ENCODE data around the gene AKAP8.

The AKAP8 gene

DNA sequence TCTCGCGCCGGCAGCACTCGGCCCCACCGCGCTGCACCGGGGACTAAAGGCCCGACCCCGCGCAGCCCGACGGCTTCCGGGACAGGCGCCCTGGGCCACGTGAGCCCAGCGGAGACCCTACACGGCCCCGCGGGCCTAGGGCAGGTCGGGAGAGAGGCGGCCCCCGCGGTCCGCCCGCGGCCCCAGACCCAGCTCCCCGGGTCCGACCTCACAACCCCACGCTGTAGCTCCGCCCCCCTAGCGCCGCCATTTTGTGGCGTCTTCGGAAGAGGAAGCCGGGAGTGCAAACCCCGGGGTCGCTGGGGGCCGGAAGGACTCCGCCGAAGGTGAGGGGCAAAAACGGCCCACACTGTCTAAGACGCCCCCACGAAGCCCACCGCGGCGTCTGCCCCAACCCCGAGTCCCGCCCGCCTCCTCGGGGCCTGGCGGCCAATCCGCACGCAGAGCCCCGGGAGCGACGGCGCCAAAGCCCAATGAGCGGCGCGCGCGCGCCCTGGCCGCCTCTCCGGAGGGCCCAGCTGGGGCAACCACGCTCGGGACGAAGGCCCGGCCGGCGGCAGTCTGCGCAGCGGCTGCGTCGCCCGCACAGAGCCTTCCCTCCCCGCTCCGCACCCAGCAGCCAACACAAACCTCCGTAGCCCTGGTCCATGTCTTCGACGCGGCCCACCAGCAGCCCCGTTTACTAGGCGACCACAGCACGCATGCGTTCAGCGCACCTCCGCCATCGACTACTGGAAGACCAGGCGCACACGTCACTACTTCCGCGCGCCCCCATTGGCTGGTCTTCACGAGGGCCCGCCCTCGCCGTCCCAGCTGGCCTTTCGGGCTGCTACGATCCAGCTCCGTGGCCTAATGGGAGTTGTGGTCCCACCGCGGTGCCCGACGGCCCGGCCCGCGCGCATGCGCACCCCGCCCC is at the start of gene AKAP8:
Gene AKAP8 (minus strand): TSS at position 705 of the 916 bp plus-strand sequence. CDS start 56 bp downstream, at position 649.
- H3K27ac Mint-ChIP-seq = peak within 1 kb of the TSS; percentile 100
- H3K36me3 Mint-ChIP-seq = peaks cover 11 to 35% of the 10 kb centered on the region in 2 donors
- peak; percentile 89 to 92 for ATAC-seq (replicated peaks)

DNA sequence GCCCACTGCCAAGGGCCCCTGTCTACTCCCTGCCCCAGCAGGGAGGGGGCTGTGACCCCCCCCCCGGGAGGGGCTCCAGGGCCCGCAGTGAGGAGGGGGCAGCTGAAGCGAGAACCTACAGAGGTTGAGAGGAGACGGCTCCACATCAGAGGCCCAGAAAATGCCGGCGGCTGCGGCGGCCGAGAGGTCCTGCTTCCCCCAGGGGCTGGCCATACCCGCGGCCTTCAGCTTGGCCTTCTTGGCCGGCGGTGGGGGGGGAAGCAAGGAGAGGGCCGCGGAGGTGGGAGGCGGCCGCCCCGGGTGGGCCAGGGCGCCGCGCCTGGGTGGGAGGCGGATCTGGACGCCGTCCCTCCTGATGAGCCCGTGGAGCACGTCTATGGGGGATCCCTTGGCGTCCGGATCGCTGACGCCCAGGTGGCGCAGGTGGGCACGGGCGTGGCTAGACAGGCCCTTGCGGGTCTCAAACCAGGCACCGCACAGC is 48.4 kb upstream of the AKAP8 start:
- H3K4me3 Mint-ChIP-seq = no peak overlapping the region
- H3K36me3 Mint-ChIP-seq = peaks cover 37 to 50% of the 10 kb centered on the region in 2 donors
- DNase-seq (no peak), ATAC-seq (replicated peaks) (no peak)
- H3K27me3 Mint-ChIP-seq = no peaks in the 10 kb centered on the region
- H3K27ac Mint-ChIP-seq = no peak overlapping the region
- H3K4me1 Mint-ChIP-seq = peaks cover 16 to 39% of the 10 kb centered on the region in 2 donors
- H3K9me3 Mint-ChIP-seq = peaks cover 2 to 3% of the 10 kb centered on the region in 2 donors

More for the DNA sequence above, at the start of gene AKAP8:
- H3K4me3 Mint-ChIP-seq = peak within 1 kb of the TSS; percentile 91 to 99
- peak; percentile 98 for DNase-seq
- H3K9me3 Mint-ChIP-seq = no peaks in the 10 kb centered on the region
- peaks cover 32 to 44% of the 10 kb centered on the region in 2 donors for H3K4me1 Mint-ChIP-seq
- no peaks in the 10 kb centered on the region for H3K27me3 Mint-ChIP-seq

DNA sequence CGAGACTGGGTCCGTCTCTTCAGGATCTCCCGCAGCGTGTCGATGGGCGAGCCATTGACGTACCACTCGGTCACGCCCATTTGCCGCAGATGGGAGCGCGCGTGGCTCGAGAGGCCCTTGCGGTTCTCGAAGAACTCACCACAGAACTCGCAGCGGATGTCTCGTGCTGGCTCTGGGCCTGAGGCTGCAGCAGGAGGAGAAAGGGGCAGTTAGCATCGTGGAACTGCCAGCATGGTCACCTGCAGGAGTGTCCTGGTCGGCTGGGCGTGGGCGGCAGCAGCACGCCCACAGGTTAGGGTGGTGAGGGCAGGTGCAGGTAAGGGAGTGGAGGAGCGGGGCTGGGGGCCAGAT is 47.7 kb upstream of the AKAP8 start:
- Mint-ChIP-seq H3K27ac (no peak overlapping the region), H3K36me3 (peaks cover 44 to 57% of the 10 kb centered on the region in 2 donors)
- no peak for DNase-seq

DNA sequence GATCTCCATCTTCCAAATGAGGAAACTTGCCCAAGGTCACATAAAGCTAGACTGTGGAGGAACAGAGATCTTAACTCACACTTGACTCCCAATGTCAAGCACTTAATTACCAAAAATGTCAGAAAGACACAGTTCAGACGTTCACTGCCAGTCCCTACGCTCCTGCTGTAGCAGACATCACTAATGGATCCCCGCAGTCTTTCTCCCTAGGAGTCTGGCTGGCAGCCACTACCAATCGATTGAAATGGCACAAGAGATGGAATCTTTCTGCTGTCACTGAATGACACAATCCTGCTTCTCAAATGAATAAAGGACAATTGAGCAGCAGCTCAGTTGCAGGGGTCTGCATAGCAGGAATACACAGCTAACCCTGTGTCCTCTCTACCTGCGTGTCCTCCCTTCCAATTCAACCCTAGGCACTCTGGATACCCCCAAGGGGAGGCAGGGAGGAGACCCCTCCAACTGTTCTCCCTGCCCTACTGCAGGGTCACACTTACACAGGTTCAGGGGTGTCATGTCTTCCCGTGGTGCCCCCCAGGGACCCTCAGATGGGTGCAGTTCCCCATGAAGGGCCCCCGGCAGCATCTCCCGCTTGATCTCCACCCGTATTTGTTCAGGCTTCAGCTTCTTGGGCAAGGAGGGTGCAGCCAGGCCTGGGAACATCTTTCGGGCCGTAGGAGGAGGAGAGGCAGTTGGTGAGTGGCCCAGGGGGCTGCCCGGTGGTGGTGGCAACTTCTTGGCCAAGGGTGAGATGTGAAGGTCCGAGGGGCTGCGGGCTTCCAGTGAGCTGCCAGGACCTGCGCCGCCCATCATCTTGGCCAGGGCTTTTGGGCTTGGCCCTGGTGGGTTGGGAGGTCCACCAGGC is 47.1 kb upstream of the AKAP8 start:
- ATAC-seq (replicated peaks) (no peak), DNase-seq (no peak)
- Mint-ChIP-seq H3K9me3 (peaks cover 2 to 3% of the 10 kb centered on the region in 2 donors), H3K27me3 (no peaks in the 10 kb centered on the region), H3K36me3 (peaks cover 43 to 58% of the 10 kb centered on the region in 2 donors), H3K27ac (peak overlapping the region; percentile 51), H3K4me3 (no peak overlapping the region), H3K4me1 (peaks cover 15 to 33% of the 10 kb centered on the region in 2 donors)

More for the DNA sequence above, 47.7 kb upstream of the AKAP8 start:
- no peak for ATAC-seq (replicated peaks)
- peaks cover 16 to 37% of the 10 kb centered on the region in 2 donors for H3K4me1 Mint-ChIP-seq
- H3K4me3 Mint-ChIP-seq = no peak overlapping the region
- H3K9me3 Mint-ChIP-seq = peaks cover 2 to 3% of the 10 kb centered on the region in 2 donors
- H3K27me3 Mint-ChIP-seq = no peaks in the 10 kb centered on the region

DNA sequence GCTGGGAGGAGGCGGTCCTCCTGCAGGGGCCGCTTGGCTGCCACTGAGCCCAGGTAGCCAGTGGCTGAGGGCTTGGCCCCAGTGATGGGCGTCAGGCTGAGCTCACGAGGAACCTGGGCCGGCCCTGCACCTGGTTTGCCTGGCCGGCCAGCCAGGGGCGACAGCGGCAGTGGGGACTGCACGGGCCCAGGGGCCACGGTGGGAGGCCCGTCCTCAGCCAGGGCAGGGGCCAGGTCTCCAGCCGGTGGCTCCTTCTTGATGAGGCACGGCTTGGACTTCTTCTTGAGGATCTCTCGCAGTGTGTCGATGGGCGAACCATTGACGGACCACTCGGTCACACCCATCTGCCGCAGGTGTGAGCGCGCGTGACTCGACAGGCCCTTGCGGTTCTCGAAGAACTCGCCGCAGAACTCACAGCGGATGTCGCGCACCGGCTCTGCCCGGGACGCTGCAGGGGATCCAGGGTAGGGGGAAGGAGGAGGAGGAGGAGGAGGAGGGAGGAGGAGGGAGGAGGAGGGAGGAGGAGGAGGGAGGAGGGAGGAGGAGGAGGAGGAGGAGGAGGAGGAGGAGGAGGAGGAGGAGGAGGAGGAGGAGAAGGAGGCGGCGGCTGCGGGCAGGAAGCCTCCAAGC is 45.8 kb upstream of the AKAP8 start:
- no peaks in the 10 kb centered on the region for H3K27me3 Mint-ChIP-seq

DNA sequence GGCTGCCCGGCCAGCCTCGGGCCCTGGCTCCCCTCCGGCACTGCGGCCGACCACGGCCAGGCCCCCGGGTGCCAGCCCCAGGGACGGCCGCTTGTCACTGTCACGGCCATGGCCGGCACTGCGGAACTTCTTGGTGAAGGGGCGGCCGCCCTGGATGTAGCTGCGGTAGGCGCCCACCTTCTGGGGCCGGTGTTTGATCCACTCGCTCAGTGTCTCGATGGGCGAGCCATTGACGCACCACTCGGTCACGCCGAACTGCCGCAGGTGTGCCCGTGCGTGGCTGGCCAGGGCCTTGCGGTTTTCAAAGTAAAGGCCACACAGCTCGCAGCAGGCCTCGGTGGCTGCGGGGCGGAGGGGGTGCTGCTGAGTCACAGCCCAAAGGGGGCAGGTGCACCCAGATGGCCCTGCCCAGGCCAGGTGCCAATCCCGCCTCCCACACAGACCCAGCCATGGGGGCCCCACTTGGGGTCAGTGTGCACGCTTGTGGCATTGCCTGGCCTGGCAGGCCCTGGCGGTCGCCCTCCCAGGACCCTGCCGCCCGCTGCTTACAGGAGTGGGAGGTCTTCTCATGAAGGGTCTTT is 45.2 kb upstream of the AKAP8 start:
- H3K4me3 Mint-ChIP-seq = no peak overlapping the region

More for the DNA sequence above, 45.8 kb upstream of the AKAP8 start:
- Mint-ChIP-seq H3K27ac (no peak overlapping the region), H3K4me1 (peaks cover 6 to 20% of the 10 kb centered on the region in 2 donors), H3K4me3 (no peak overlapping the region), H3K36me3 (peaks cover 41 to 53% of the 10 kb centered on the region in 2 donors), H3K9me3 (peaks cover 2 to 3% of the 10 kb centered on the region in 2 donors)
- DNase-seq (no peak), ATAC-seq (replicated peaks) (no peak)

DNA sequence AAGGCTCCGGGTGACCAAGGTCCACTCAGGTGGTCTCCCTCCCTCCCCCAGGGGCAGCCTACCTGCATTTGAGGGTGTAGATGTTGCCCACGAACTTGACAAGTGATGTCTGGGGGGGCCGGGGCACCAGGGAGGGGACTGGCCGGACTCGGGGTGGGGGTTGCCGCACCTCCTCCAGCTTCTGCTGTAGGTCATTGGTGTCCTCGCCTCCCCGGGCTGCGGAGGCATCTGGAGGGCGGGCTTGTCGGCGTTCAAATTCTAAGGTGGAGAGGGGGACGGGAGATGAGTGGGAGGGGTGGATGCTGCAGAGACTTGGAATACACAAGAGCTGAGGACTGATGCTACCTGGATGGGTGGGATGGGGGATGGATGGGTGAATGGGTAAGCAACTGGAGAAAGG is 44.5 kb upstream of the AKAP8 start:
- Mint-ChIP-seq H3K36me3 (peaks cover 41 to 55% of the 10 kb centered on the region in 2 donors), H3K27me3 (no peaks in the 10 kb centered on the region), H3K27ac (no peak overlapping the region), H3K4me3 (no peak overlapping the region), H3K9me3 (peaks cover 2 to 3% of the 10 kb centered on the region in 2 donors), H3K4me1 (peaks cover 9 to 20% of the 10 kb centered on the region in 2 donors)
- DNase-seq = no peak
- no peak for ATAC-seq (replicated peaks)

More for the DNA sequence above, 45.2 kb upstream of the AKAP8 start:
- H3K27ac Mint-ChIP-seq = no peak overlapping the region
- H3K27me3 Mint-ChIP-seq = no peaks in the 10 kb centered on the region
- peaks cover 2 to 3% of the 10 kb centered on the region in 2 donors for H3K9me3 Mint-ChIP-seq
- peaks cover 41 to 54% of the 10 kb centered on the region in 2 donors for H3K36me3 Mint-ChIP-seq
- DNase-seq (no peak), ATAC-seq (replicated peaks) (no peak)
- H3K4me1 Mint-ChIP-seq = peaks cover 6 to 18% of the 10 kb centered on the region in 2 donors

DNA sequence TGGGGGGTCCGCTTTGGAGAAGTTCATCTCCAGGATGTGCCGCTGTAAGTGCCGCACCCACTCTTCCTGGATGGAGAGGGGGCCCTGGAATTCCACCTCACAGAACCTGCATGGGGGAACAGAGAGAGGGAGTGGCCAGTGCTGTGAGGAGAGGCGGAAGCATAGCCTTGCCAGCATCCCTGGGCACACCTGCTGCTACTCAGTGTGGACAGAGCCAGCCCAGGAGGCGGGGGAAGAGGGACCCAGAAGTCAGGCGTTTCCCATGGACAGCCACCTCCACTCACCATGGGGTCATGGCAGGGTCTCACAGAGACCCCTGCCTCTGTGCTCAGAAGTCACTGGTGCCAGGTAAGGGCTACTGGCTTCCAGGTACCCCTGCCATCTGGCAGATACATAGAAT is 43.5 kb upstream of the AKAP8 start:
- H3K36me3 Mint-ChIP-seq = peaks cover 46 to 58% of the 10 kb centered on the region in 2 donors
- no peaks in the 10 kb centered on the region for H3K27me3 Mint-ChIP-seq
- no peak overlapping the region for H3K4me3 Mint-ChIP-seq
- peaks cover 2 to 3% of the 10 kb centered on the region in 2 donors for H3K9me3 Mint-ChIP-seq
- ATAC-seq (replicated peaks) (no peak), DNase-seq (no peak)
- peaks cover 9 to 16% of the 10 kb centered on the region in 2 donors for H3K4me1 Mint-ChIP-seq
- H3K27ac Mint-ChIP-seq = no peak overlapping the region

DNA sequence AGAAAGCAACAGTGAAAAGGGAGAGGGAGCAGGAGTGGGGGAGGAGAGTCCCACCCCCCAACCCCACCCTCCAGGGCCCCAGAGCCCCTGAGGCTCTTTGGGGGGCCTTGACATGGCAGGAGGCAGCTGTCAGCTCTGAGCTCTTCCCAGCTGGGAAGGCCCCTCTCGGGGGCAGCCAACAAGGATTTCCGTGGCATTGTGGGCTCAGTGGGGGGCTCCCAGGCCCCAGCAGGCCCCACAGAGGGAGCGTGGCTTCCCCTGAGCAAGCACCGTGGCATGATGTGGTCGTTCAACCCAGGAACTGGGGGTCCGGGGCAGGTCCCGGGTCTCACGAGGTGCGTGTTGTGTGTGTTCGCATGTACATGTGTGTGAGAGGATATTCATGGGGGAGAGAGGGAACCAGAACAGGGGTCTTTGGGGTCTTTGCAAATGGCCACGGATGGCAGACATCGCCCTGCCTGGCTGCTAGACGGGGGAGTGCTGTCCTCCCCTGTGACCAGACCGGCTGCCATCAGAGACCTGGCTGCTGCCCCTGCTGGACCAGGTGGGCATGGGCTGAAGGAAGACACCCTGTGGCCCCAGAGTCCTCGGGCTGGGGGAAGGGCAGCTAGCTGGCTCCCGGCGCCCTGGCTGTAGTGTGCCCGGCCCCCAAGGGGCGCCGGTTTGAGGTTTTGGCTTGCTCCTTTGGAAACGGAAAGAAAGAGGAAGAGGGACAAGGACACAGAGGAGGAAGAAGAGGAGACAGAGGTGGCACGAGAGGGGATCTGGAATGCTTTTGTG is 42.9 kb upstream of the AKAP8 start:
- Mint-ChIP-seq H3K4me3 (no peak overlapping the region), H3K9me3 (peaks cover 2 to 3% of the 10 kb centered on the region in 2 donors), H3K36me3 (peaks cover 44 to 53% of the 10 kb centered on the region in 2 donors), H3K27ac (no peak overlapping the region), H3K27me3 (no peaks in the 10 kb centered on the region), H3K4me1 (peaks cover 12 to 16% of the 10 kb centered on the region in 2 donors)
- DNase-seq = no peak
- no peak for ATAC-seq (replicated peaks)

DNA sequence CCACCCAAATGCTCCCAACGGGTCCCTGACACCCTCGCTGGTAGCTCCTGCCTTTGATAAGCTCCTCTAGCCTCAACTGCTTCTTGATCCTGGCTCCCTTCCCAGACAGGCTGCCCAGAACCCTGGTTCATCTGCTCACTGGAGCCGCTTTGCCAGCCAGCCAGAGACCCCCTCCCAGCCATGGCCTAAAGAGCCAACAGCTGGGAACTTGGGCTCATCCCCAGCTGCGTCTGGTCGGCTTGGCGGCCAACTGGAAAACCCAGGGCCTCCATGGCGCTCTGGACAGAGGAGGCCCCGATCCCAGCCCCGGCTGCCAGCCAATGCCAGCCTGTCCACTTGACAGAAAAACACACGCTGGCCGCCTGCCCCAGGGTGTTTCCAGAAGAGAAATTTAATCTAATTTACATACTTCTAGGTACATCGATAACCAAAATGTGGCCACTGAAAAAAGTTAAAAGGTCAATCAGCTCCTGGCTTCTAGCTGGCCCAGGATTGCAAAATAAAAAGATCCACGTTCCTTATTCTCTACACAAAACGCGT is 42.2 kb upstream of the AKAP8 start:
- Mint-ChIP-seq H3K4me1 (peaks cover 15 to 20% of the 10 kb centered on the region in 2 donors), H3K36me3 (peaks cover 39 to 46% of the 10 kb centered on the region in 2 donors), H3K4me3 (no peak overlapping the region), H3K27me3 (no peaks in the 10 kb centered on the region), H3K9me3 (peaks cover 2 to 3% of the 10 kb centered on the region in 2 donors), H3K27ac (no peak overlapping the region)
- ATAC-seq (replicated peaks) (no peak), DNase-seq (no peak)

DNA sequence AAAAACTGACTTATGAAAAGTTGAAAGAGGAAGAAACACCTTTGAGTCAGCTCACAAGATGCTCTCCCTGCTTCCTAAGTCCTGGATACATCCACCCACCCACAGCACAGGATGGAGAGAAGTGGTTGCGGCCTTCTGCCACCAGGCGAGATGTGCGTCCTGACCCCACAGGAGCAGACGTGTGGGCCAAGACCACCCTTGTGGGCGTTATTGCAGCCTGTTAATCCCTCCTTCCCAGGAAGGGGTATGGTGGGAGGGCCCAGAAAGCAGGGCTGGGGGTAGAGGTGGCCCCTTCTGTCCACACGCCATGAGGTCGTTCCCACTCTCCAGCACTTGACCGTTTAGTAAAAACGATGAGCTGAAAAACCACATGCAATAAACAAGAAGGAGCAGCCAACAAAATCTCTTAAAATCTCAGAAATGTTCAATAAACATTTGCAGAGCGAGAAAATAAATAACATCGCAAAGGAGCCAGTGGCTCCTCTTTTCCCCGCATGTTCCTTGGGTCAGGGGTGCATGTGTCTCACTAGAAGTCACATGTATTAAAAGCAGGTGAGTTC is 41.6 kb upstream of the AKAP8 start:
- no peak for ATAC-seq (replicated peaks)
- H3K4me1 Mint-ChIP-seq = peaks cover 20 to 26% of the 10 kb centered on the region in 2 donors
- no peaks in the 10 kb centered on the region for H3K27me3 Mint-ChIP-seq
- peaks cover 38 to 46% of the 10 kb centered on the region in 2 donors for H3K36me3 Mint-ChIP-seq
- H3K27ac Mint-ChIP-seq = no peak overlapping the region
- no peak overlapping the region for H3K4me3 Mint-ChIP-seq
- DNase-seq = no peak
- H3K9me3 Mint-ChIP-seq = peaks cover 2 to 3% of the 10 kb centered on the region in 2 donors

DNA sequence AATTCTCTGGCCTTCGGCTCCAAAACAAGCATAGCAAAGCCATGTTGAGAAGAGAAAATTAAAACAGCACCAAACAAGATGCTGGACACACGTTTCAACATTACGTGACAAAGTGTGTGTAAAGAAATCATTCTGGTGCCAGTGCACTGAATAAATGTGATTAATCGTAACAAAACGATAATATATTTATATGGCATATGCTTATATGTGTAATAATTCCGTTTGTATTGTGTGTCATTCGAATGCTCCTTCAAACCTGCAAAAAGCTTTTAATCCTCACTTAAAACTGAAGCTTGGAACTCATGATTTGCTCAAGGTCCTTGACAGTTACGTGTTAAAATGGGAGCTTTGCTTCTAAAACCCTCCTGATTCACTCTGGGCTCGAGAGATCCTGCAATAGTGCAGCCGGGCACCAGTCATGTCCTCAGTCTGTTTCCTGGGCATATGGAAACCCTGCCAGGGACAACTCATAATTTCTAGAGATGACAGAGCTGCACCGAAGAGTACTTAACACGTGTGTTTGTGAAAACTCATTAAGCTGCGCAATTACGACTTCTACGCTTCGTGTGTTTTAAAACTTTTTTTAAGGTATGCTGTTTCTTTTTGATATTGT is 39.9 kb upstream of the AKAP8 start:
- ATAC-seq (replicated peaks) = no peak
- peaks cover 39 to 48% of the 10 kb centered on the region in 2 donors for H3K36me3 Mint-ChIP-seq
- H3K27me3 Mint-ChIP-seq = no peaks in the 10 kb centered on the region
- peaks cover 2 to 3% of the 10 kb centered on the region in 2 donors for H3K9me3 Mint-ChIP-seq
- peak overlapping the region; percentile 98 to 99 for H3K4me3 Mint-ChIP-seq
- H3K27ac Mint-ChIP-seq = peak overlapping the region; percentile 100
- H3K4me1 Mint-ChIP-seq = peaks cover 24 to 34% of the 10 kb centered on the region in 2 donors
- no peak for DNase-seq

All from stimulated activated naive B cell treated with anti-CD40 and anti-IgM and Interleukin-4, amounts not matched to agents 10 μg/mL and 1 μg/mL and 100 μg/mL, for 72 hours (primary cell).